ENCODE results near the gene RBPJL.

DNA sequence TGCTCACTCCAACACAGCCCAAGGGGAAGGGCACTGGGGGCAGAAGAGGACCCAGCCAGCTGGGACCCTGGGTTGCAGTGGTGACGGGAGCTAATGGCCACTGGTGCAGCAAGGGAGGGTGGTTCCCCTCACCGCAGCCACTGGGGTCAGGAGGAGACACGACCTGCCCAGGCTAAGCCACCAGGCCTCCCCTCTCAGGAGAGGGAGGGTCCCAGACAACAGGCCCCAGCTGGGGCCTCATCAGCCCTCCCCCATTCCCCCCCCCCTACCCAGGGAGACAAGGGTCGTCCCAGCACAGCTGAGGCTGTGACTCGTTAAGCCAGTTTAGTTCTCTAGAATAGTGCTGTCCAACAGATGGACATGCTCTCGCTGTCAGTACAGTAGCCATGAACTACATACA is 18.7 kb downstream of the RBPJL start:
- no peak for TF ChIP-seq EP300 (IDR thresholded peaks at IDR 0.05)
- TF ChIP-seq, protein P1, sequence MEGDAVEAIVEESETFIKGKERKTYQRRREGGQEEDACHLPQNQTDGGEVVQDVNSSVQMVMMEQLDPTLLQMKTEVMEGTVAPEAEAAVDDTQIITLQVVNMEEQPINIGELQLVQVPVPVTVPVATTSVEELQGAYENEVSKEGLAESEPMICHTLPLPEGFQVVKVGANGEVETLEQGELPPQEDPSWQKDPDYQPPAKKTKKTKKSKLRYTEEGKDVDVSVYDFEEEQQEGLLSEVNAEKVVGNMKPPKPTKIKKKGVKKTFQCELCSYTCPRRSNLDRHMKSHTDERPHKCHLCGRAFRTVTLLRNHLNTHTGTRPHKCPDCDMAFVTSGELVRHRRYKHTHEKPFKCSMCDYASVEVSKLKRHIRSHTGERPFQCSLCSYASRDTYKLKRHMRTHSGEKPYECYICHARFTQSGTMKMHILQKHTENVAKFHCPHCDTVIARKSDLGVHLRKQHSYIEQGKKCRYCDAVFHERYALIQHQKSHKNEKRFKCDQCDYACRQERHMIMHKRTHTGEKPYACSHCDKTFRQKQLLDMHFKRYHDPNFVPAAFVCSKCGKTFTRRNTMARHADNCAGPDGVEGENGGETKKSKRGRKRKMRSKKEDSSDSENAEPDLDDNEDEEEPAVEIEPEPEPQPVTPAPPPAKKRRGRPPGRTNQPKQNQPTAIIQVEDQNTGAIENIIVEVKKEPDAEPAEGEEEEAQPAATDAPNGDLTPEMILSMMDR (IDR thresholded peaks at IDR 0.05) = no peak
- TF ChIP-seq POLR2AphosphoS5 (IDR thresholded peaks at IDR 0.05) = no peak
- TF ChIP-seq POLR2A (IDR thresholded peaks at IDR 0.05) = no peak

All from stomach (tissue), 4 donors.